HEK293T (cell line): Measurements from ENCODE around the gene FKBP5.

Experiments used
- CTCF ChIA-PET: fragments of 350-600 bp; formaldehyde crosslinking; extraction: SDS; loops from one replicate; lab custom pipeline; 2021; ENCODE audit warnings: antibody characterized with exemption, inconsistent platforms; lab: Yijun Ruan, JAX
- POLR2A ChIA-PET: fragments of 350-600 bp; formaldehyde crosslinking; extraction: SDS; loops from one replicate; lab custom pipeline; 2020; ENCODE audit warnings: antibody characterized with exemption, inconsistent platforms; lab: Yijun Ruan, JAX
- DNase-seq: peaks from one replicate; pipeline ENCODE4 v3.0.0; 2012; ENCODE audit warnings: mixed read lengths; ENCODE audit errors: extremely low spot score
- ARNT ChIP-seq: fragments of 450-650 bp; IDR thresholded peaks from 2 replicates; pipeline ENCODE4 v1.6.1; 2017; ENCODE audit warnings: mild to moderate bottlenecking
- BHLHE40 ChIP-seq: fragments of 450-650 bp; IDR thresholded peaks from 2 replicates; pipeline ENCODE4 v1.6.1; 2016; ENCODE audit warnings: mild to moderate bottlenecking, moderate library complexity, borderline replicate concordance
- CTBP1 ChIP-seq: fragments of 450-650 bp; IDR thresholded peaks from 2 replicates; pipeline ENCODE4 v1.6.1; 2016; ENCODE audit warnings: borderline replicate concordance
- ELF4 ChIP-seq: fragments of 450-650 bp; IDR thresholded peaks from 2 replicates; pipeline ENCODE4 v1.6.1; 2017; ENCODE audit warnings: antibody characterized with exemption
- FOXA1 ChIP-seq: fragments of 450-650 bp; IDR thresholded peaks from 2 replicates; pipeline ENCODE4 v1.6.1; 2016; ENCODE audit warnings: mild to moderate bottlenecking
- FOXK2 ChIP-seq: fragments of 450-650 bp; IDR thresholded peaks from 2 replicates; pipeline ENCODE4 v1.6.1; 2016; ENCODE audit warnings: mild to moderate bottlenecking
- FOXM1 ChIP-seq: fragments of 450-650 bp; IDR thresholded peaks from 2 replicates; pipeline ENCODE4 v1.6.1; 2017; ENCODE audit warnings: mild to moderate bottlenecking, borderline replicate concordance
- HDGF ChIP-seq: fragments of 450-650 bp; IDR thresholded peaks from 2 replicates; pipeline ENCODE4 v1.6.1; 2017; ENCODE audit warnings: antibody characterized with exemption, borderline replicate concordance
- L3MBTL2 ChIP-seq: fragments of 450-650 bp; conservative IDR thresholded peaks from 2 replicates; pipeline ENCODE4 v1.6.1; 2016; ENCODE audit warnings: mild to moderate bottlenecking
- LEF1 ChIP-seq: fragments of 450-650 bp; IDR thresholded peaks from 2 replicates; pipeline ENCODE4 v1.6.1; 2017; ENCODE audit warnings: mild to moderate bottlenecking, borderline replicate concordance
- NFRKB ChIP-seq: fragments of 450-650 bp; IDR thresholded peaks from 2 replicates; pipeline ENCODE4 v1.6.1; 2016; ENCODE audit warnings: mild to moderate bottlenecking, moderate library complexity
- SP1 ChIP-seq: fragments of 450-650 bp; IDR thresholded peaks from 2 replicates; pipeline ENCODE4 v1.6.1; 2017
- SUZ12 ChIP-seq: fragments of 450-650 bp; IDR thresholded peaks from 2 replicates; pipeline ENCODE4 v1.6.1; 2016; ENCODE audit warnings: mild to moderate bottlenecking
- TARDBP ChIP-seq: fragments of 450-650 bp; IDR thresholded peaks from 2 replicates; pipeline ENCODE4 v1.6.1; 2016
- ZNF384 ChIP-seq: fragments of 450-650 bp; IDR thresholded peaks from 2 replicates; pipeline ENCODE4 v1.6.1; 2016
- TF ChIP-seq, protein P1 (sequence below): fragments of 450-650 bp; IDR thresholded peaks from 2 replicates; pipeline ENCODE4 v1.6.1; 2016

FKBP5 gene

DNA sequence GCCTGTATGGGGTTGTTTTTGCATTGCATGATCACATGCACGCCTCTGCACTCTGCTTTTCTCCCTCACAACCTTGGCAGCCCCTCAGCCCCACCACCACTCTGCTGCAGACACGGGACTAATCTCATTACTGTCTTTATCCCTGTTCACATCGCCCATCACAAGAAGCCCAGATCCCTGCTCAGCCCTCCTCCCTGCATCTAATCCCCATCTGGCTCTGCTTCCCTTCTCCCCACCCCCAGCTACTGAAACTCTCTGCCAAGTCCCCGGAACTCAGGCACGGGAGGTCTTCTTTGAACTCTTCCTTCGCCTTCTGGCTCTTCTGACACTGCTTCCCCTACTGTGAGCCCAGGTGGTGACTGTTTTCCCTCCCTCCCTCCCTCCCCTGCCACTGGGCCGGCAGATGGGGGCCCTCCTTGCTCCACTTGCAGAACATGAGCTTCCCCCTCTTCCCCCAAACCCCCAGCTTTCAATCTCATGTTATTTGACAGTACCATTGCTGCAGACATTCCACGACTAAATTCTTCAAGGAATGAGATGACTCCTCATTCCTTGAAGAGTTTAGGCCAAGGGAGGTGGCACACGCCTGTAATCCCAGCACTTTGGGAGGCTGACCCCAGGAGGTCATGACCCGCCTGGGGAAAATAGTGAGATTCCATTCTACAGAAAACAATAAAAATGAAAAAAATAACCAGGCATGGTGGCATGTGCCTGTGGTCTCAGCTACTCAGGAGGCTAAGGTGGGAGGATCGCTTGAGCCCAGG is 154.1 kb downstream of the FKBP5 start:
- ChIA-PET POLR2A (no interaction called here), CTCF (no interaction called here)
- no peak for TF ChIP-seq BHLHE40
- no peak for TF ChIP-seq L3MBTL2
- TF ChIP-seq CTBP1: no peak
- no peak for TF ChIP-seq ZNF384
- TF ChIP-seq FOXK2: no peak
- TF ChIP-seq NFRKB: no peak
- TF ChIP-seq SP1: no peak
- TF ChIP-seq LEF1: no peak
- no peak for TF ChIP-seq ARNT
- TF ChIP-seq HDGF: no peak
- no peak for TF ChIP-seq TARDBP
- no peak for TF ChIP-seq SUZ12
- TF ChIP-seq, protein P1, sequence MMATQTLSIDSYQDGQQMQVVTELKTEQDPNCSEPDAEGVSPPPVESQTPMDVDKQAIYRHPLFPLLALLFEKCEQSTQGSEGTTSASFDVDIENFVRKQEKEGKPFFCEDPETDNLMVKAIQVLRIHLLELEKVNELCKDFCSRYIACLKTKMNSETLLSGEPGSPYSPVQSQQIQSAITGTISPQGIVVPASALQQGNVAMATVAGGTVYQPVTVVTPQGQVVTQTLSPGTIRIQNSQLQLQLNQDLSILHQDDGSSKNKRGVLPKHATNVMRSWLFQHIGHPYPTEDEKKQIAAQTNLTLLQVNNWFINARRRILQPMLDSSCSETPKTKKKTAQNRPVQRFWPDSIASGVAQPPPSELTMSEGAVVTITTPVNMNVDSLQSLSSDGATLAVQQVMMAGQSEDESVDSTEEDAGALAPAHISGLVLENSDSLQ: no peak
- TF ChIP-seq ELF4: no peak
- no peak for TF ChIP-seq FOXA1
- TF ChIP-seq FOXM1: no peak
- no peak for DNase-seq

DNA sequence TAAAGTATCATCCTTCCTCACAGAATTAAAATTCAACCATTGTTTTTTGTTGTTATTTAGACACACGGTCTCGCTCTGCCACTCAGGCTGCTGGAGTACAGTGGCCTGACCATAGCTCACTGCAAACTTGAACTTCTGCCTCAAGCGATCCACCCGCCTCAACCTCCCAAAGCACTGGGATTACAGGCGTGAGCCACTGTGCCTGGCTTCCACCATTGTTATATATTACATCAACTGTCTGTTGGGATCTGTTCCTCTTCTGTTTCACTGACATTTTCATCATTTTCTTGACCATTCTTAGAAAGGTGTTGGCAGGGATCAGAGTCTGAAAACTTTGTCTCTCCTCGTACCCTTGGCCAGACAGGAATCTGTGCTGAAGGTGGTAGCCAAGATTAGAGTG is 154.7 kb downstream of the FKBP5 start:
- POLR2A ChIA-PET: no interaction called here
- CTCF ChIA-PET: no interaction called here
- TF ChIP-seq ZNF384 (no peak), TARDBP (no peak), FOXA1 (no peak), ARNT (no peak), HDGF (no peak), ELF4 (no peak), SP1 (no peak)
- TF ChIP-seq, protein P1: no peak

DNA sequence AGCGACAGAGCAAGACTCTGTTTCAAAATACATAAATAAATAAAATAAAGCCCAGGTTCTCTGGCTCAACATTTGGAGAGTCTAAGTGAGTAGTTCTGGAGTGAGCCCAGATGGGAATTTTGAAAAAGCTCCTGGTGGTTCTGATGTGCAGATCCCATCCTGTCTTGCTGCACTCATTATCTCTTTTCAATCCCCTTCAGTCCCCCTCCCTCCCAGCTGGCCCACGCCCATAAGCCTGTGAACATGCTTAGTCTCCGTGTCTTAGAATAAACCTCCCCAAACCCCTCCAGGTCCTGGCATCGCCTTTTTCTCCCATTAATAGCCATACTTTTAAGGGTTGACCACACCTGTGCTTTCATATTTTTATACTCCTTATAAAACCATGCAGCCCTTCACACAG is 156.6 kb downstream of the FKBP5 start:
- ChIA-PET POLR2A (no interaction called here), CTCF (interaction anchor here (1.3 kb wide), 1 partner anchor 9 kb away, joined by 7 read pairs; no protein-coding TSS in a partner anchor)
- no peak for DNase-seq
- TF ChIP-seq CTBP1 (no peak), BHLHE40 (no peak), FOXK2 (no peak), ZNF384 (no peak), SUZ12 (no peak), FOXM1 (no peak), ELF4 (no peak), HDGF (no peak), NFRKB (no peak), ARNT (no peak), FOXA1 (no peak), TARDBP (no peak), LEF1 (no peak), L3MBTL2 (no peak), SP1 (no peak)
- TF ChIP-seq, protein P1: no peak

More for the DNA sequence above, 154.7 kb downstream of the FKBP5 start:
- no peak for DNase-seq

DNA sequence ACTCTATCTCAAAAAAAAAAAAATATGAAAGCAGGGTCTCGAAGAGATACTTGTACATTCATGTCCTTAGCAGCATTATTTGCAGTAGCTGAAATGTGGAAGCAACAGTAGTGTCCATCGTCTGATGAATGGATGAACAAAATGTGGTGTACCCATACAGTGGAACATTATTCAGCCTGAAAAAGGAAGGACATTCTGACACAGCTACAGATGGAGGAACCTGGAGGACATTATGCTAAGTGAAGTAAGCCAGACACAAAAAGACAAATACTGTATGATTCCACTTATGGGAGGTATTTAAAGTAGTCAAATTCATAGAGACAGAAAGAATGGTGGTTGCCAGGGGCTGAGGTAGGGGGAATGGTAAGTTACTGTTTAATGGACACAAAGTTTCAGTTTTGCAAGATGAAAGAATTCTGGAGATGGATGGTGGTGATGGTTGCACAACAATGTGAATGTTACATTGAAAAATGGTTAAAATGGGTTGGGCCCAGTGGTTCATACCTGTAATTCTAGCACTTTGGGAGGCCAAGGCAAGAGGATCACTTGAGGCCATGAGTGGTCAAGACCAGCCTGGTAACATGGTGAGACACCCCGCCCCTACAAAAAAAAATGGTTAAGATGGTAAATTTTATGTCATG is 164.2 kb downstream of the FKBP5 start:
- ChIA-PET CTCF (interaction anchor here (0.6 to 3.8 kb wide), 5 partner anchors 8 to 368 kb away, joined by 3 to 43 read pairs (median 6); partner anchors contain the start of gene ARMC12), POLR2A (no interaction called here)
- no peak for DNase-seq
- no peak for TF ChIP-seq TARDBP
- TF ChIP-seq L3MBTL2: no peak
- TF ChIP-seq FOXK2: no peak
- no peak for TF ChIP-seq FOXA1
- no peak for TF ChIP-seq ELF4
- TF ChIP-seq HDGF: no peak
- no peak for TF ChIP-seq BHLHE40
- no peak for TF ChIP-seq SUZ12
- no peak for TF ChIP-seq CTBP1
- no peak for TF ChIP-seq ZNF384
- no peak for TF ChIP-seq SP1
- TF ChIP-seq, protein P1: no peak
- TF ChIP-seq FOXM1: no peak
- no peak for TF ChIP-seq LEF1
- TF ChIP-seq ARNT: no peak
- TF ChIP-seq NFRKB: no peak
